ENCODE measurements around the gene FFAR2.

DNA sequence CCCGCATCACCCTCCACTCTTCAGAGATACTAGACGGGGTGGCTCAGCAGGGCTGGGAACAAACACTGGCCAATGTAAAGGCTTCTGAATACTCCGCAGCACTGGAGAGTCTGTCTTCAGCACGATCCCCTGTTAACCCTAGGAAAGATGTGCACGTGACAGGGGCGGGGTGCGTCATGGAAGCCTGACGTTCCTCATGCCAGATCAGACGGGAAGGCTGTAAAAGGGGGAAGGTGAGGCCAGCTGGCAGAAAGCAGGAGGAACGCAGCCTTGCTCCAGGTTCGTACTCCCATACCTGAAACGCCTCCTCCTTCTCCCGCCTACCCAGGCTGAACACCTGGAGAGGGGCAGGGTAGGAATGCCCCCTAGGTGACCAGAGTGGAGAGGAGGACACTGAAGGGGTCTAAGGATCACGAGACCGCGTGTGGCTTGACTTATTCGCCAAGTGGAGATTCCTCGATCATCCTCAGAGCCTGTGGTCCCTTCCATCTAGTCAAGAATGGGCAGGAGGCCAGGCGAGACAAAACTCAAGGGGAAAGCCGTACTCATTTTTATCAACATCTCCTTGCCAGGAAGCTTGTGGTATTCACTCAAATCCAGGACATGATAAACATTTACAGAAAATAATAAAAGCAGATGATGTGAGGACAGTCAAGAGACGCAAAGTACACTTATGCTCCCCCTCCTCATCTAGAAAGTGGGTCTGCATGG, 18.2 kb upstream of the FFAR2 start:
- TF ChIP-seq POLR2A (IDR thresholded peaks at IDR 0.05) (no peak), CTCF (IDR thresholded peaks at IDR 0.05) (no peak)
